Liver (tissue), 3 donors: Measurements from ENCODE around the gene RADIL.

Experiments used
- EGR1 ChIP-seq, 2 donors: IDR thresholded peaks; 2 replicates each; pipeline ENCODE4 v1.6.1; 2016 to 2018; ENCODE audit warnings: antibody characterized with exemption in 2 of 2, low read depth in 2 of 2
- GABPA ChIP-seq, 2 donors: IDR thresholded peaks in 1 of 2; conservative IDR thresholded peaks in 1 of 2; 2 replicates each; pipeline ENCODE4 v1.6.1; 2016; ENCODE audit warnings: antibody characterized with exemption in 2 of 2, mild to moderate bottlenecking in 1 of 2, moderate library complexity in 1 of 2
- HNF4A ChIP-seq, 2 donors: conservative IDR thresholded peaks; 2 replicates each; pipeline ENCODE4 v1.6.1; 2016; ENCODE audit warnings: antibody characterized with exemption in 2 of 2, mild to moderate bottlenecking in 2 of 2
- JUND ChIP-seq, 2 donors: IDR thresholded peaks; 2 replicates each; pipeline ENCODE4 v1.6.1; 2016; ENCODE audit warnings: antibody characterized with exemption in 2 of 2
- RAD21 ChIP-seq, 2 donors: IDR thresholded peaks; 2 replicates each; pipeline ENCODE4 v1.6.1; 2016; ENCODE audit warnings: antibody characterized with exemption in 2 of 2, mild to moderate bottlenecking in 2 of 2
- SP1 ChIP-seq: IDR thresholded peaks from 2 replicates; pipeline ENCODE4 v1.6.1; 2018; ENCODE audit warnings: antibody characterized with exemption, mild to moderate bottlenecking
- TAF1 ChIP-seq: conservative IDR thresholded peaks from 2 replicates; pipeline ENCODE4 v1.6.1; 2016; ENCODE audit warnings: antibody characterized with exemption, mild to moderate bottlenecking
- YY1 ChIP-seq: IDR thresholded peaks from 2 replicates; pipeline ENCODE4 v1.6.1; 2016; ENCODE audit warnings: antibody characterized with exemption, mild to moderate bottlenecking
- TF ChIP-seq, protein P1 (sequence below): fragments of 150-350 bp; IDR thresholded peaks from 2 replicates; pipeline ENCODE4 v1.5.1; 2017; ENCODE audit warnings: improper control_type of control experiment, low read depth, low read length; ENCODE audit not compliant: missing input control
- TF ChIP-seq, protein P2 (sequence below): IDR thresholded peaks from 2 replicates; pipeline ENCODE4 v1.6.1; 2016; ENCODE audit warnings: antibody characterized with exemption
- TF ChIP-seq, protein P3 (sequence below): IDR thresholded peaks from 2 replicates; pipeline ENCODE4 v1.6.1; 2016; ENCODE audit warnings: antibody characterized with exemption, mild to moderate bottlenecking
- TF ChIP-seq, protein P4 (sequence below): IDR thresholded peaks from 2 replicates; pipeline ENCODE4 v1.6.1; 2016; ENCODE audit warnings: antibody characterized with exemption
- TF ChIP-seq, protein P5 (sequence below): IDR thresholded peaks from 2 replicates; pipeline ENCODE4 v1.6.1; 2016; ENCODE audit warnings: antibody characterized with exemption
- donor health status: healthy.
- donor health status: healthy.

DNA sequence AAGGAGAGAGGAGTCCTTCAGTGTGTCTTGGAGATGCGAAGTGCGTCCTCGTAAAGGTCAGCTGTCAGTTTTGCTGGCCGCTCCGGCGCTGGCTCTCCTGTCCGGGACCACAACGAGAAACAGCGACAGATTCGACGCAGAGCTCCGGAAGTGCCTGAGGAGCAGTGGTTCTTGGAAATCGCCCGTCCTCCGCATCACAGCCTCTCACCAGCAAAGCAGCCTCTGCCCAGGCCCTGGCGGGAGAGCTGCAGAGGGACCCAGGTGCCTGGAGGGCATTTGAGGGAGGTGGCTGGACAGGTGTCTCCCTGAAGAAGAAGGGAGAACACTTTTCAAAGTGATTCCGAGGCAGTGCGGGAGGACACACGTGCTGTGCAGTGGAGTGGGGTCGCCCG, 119.7 kb downstream of the RADIL start:
- TF ChIP-seq, protein P1, sequence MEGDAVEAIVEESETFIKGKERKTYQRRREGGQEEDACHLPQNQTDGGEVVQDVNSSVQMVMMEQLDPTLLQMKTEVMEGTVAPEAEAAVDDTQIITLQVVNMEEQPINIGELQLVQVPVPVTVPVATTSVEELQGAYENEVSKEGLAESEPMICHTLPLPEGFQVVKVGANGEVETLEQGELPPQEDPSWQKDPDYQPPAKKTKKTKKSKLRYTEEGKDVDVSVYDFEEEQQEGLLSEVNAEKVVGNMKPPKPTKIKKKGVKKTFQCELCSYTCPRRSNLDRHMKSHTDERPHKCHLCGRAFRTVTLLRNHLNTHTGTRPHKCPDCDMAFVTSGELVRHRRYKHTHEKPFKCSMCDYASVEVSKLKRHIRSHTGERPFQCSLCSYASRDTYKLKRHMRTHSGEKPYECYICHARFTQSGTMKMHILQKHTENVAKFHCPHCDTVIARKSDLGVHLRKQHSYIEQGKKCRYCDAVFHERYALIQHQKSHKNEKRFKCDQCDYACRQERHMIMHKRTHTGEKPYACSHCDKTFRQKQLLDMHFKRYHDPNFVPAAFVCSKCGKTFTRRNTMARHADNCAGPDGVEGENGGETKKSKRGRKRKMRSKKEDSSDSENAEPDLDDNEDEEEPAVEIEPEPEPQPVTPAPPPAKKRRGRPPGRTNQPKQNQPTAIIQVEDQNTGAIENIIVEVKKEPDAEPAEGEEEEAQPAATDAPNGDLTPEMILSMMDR: no peak
- TF ChIP-seq TAF1 (no peak), YY1 (no peak), HNF4A (conservative IDR thresholded peaks at IDR 0.05) (no peak), EGR1 (IDR thresholded peaks at IDR 0.05; ENCODE audit: low read depth in 2 of 2) (no peak), GABPA (IDR thresholded peaks at IDR 0.05 in 1 of 2, conservative IDR thresholded peaks at IDR 0.05 in 1 of 2) (no peak), JUND (IDR thresholded peaks at IDR 0.05) (no peak), RAD21 (IDR thresholded peaks at IDR 0.05) (no peak), SP1 (no peak)
- TF ChIP-seq, protein P2, sequence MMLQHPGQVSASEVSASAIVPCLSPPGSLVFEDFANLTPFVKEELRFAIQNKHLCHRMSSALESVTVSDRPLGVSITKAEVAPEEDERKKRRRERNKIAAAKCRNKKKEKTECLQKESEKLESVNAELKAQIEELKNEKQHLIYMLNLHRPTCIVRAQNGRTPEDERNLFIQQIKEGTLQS: no peak
- TF ChIP-seq, protein P3, sequence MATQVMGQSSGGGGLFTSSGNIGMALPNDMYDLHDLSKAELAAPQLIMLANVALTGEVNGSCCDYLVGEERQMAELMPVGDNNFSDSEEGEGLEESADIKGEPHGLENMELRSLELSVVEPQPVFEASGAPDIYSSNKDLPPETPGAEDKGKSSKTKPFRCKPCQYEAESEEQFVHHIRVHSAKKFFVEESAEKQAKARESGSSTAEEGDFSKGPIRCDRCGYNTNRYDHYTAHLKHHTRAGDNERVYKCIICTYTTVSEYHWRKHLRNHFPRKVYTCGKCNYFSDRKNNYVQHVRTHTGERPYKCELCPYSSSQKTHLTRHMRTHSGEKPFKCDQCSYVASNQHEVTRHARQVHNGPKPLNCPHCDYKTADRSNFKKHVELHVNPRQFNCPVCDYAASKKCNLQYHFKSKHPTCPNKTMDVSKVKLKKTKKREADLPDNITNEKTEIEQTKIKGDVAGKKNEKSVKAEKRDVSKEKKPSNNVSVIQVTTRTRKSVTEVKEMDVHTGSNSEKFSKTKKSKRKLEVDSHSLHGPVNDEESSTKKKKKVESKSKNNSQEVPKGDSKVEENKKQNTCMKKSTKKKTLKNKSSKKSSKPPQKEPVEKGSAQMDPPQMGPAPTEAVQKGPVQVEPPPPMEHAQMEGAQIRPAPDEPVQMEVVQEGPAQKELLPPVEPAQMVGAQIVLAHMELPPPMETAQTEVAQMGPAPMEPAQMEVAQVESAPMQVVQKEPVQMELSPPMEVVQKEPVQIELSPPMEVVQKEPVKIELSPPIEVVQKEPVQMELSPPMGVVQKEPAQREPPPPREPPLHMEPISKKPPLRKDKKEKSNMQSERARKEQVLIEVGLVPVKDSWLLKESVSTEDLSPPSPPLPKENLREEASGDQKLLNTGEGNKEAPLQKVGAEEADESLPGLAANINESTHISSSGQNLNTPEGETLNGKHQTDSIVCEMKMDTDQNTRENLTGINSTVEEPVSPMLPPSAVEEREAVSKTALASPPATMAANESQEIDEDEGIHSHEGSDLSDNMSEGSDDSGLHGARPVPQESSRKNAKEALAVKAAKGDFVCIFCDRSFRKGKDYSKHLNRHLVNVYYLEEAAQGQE: no peak
- TF ChIP-seq, protein P4, sequence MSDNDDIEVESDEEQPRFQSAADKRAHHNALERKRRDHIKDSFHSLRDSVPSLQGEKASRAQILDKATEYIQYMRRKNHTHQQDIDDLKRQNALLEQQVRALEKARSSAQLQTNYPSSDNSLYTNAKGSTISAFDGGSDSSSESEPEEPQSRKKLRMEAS: no peak
- TF ChIP-seq, protein P5, sequence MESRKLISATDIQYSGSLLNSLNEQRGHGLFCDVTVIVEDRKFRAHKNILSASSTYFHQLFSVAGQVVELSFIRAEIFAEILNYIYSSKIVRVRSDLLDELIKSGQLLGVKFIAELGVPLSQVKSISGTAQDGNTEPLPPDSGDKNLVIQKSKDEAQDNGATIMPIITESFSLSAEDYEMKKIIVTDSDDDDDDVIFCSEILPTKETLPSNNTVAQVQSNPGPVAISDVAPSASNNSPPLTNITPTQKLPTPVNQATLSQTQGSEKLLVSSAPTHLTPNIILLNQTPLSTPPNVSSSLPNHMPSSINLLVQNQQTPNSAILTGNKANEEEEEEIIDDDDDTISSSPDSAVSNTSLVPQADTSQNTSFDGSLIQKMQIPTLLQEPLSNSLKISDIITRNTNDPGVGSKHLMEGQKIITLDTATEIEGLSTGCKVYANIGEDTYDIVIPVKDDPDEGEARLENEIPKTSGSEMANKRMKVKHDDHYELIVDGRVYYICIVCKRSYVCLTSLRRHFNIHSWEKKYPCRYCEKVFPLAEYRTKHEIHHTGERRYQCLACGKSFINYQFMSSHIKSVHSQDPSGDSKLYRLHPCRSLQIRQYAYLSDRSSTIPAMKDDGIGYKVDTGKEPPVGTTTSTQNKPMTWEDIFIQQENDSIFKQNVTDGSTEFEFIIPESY: no peak
